Measurements from ENCODE around the gene KIAA1217. TPM values are rescaled to one million over a fixed set of nuclear protein-coding genes. Genes with fewer than 3 reads are reported as not detected.
A peak's percentile ranks its signal among the peaks of the same experiment; 100 is the strongest.

KIAA1217 gene
- total RNA-seq, 1 donor from 2014 or later, result 161 TPM

- H3K4me1 Mint-ChIP-seq, result peaks cover 17% of the 10 kb centered on the region
- H3K4me3 Mint-ChIP-seq, result no peak overlapping the region
- no peak for TF ChIP-seq CTCF (IDR thresholded peaks at IDR 0.05; ENCODE audit: unreplicated experiment)
- H3K9me3 Mint-ChIP-seq, result peaks cover 16% of the 10 kb centered on the region
- H3K27me3 Mint-ChIP-seq (ENCODE audit: low read depth), result no peaks in the 10 kb centered on the region
- H3K27ac Mint-ChIP-seq, result peak overlapping the region; percentile 68
- no peak for DNase-seq (ENCODE audit: low spot score in 2 of 2, unreplicated experiment in 2 of 2)
- peaks cover 43% of the 10 kb centered on the region for H3K36me3 Mint-ChIP-seq
These were observed 69.4 kb downstream of the KIAA1217 start for GRCh38 chr10:24278176-24278889.

- H3K4me3 Mint-ChIP-seq, result no peak overlapping the region
- H3K4me1 Mint-ChIP-seq, result peaks cover 16% of the 10 kb centered on the region
- H3K27ac Mint-ChIP-seq, result peak overlapping the region; percentile 44
- TF ChIP-seq CTCF (IDR thresholded peaks at IDR 0.05; ENCODE audit: unreplicated experiment), result no peak
- H3K27me3 Mint-ChIP-seq (ENCODE audit: low read depth), result no peaks in the 10 kb centered on the region
- H3K36me3 Mint-ChIP-seq, result peaks cover 49% of the 10 kb centered on the region
- DNase-seq (ENCODE audit: low spot score in 2 of 2, unreplicated experiment in 2 of 2), result no peak
- H3K9me3 Mint-ChIP-seq, result peaks cover 16% of the 10 kb centered on the region
These were observed 70.2 kb downstream of the KIAA1217 start for GRCh38 chr10:24279166-24279565.

- peaks cover 63% of the 10 kb centered on the region for H3K36me3 Mint-ChIP-seq
- DNase-seq (ENCODE audit: low spot score in 2 of 2, unreplicated experiment in 2 of 2), result no peak
These were observed 78.7 kb downstream of the KIAA1217 start for GRCh38 chr10:24287559-24288195.

GRCh38 chr10:24288581-24288980, 79.6 kb downstream of the KIAA1217 start:
- TF ChIP-seq CTCF (IDR thresholded peaks at IDR 0.05; ENCODE audit: unreplicated experiment), result no peak
- no peak for DNase-seq (ENCODE audit: low spot score in 2 of 2, unreplicated experiment in 2 of 2)
- no peak overlapping the region for H3K4me3 Mint-ChIP-seq
- H3K27me3 Mint-ChIP-seq (ENCODE audit: low read depth), result no peaks in the 10 kb centered on the region
- H3K4me1 Mint-ChIP-seq, result peaks cover 15% of the 10 kb centered on the region
- peaks cover 15% of the 10 kb centered on the region for H3K9me3 Mint-ChIP-seq
- H3K27ac Mint-ChIP-seq, result peak overlapping the region; percentile 2
- H3K36me3 Mint-ChIP-seq, result peaks cover 62% of the 10 kb centered on the region

More at GRCh38 chr10:24287559-24288195, 78.7 kb downstream of the KIAA1217 start:
- Mint-ChIP-seq H3K4me1 (peaks cover 12% of the 10 kb centered on the region), H3K27me3 (ENCODE audit: low read depth) (no peaks in the 10 kb centered on the region), H3K4me3 (no peak overlapping the region), H3K9me3 (peaks cover 19% of the 10 kb centered on the region), H3K27ac (peak overlapping the region; percentile 50)
- no peak for TF ChIP-seq CTCF (IDR thresholded peaks at IDR 0.05; ENCODE audit: unreplicated experiment)

GRCh38 chr10:24289235-24289634, 80.3 kb downstream of the KIAA1217 start:
- peaks cover 61% of the 10 kb centered on the region for H3K36me3 Mint-ChIP-seq
- H3K9me3 Mint-ChIP-seq, result peaks cover 14% of the 10 kb centered on the region
- H3K27ac Mint-ChIP-seq, result peak overlapping the region; percentile 62
- H3K27me3 Mint-ChIP-seq (ENCODE audit: low read depth), result no peaks in the 10 kb centered on the region
- DNase-seq (ENCODE audit: low spot score in 2 of 2, unreplicated experiment in 2 of 2), result no peak
- TF ChIP-seq CTCF (IDR thresholded peaks at IDR 0.05; ENCODE audit: unreplicated experiment), result no peak
- no peak overlapping the region for H3K4me3 Mint-ChIP-seq
- peaks cover 16% of the 10 kb centered on the region for H3K4me1 Mint-ChIP-seq
